ENCODE results near the gene PPP1R13B.
A peak's percentile ranks its signal among the peaks of the same experiment; 100 is the strongest.

The PPP1R13B gene

DNA sequence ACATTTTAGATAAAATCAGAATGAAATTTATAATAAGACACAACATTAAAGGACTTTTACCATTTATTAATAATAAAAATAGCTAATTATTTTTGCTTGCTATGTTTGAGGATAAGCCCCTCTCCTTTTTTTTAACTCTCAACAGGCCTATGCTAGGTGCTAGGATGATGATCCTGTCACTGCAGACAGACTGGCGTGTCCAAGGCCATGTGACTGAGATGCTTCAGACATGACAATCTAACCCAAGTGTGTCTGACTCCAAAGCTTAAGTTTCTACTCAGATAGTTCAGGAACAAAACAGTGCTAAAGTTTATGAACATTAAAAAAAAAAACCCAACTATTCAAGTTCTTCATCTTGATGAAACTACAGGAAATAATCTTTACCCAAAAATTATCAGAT, 29.8 kb downstream of the PPP1R13B start:
- no peak for DNase-seq (ENCODE audit: extremely low read depth, low read depth)
- TF ChIP-seq CTCF (IDR thresholded peaks at IDR 0.05; ENCODE audit: low read depth, low read length): no peak

- no peak for TF ChIP-seq CTCF (IDR thresholded peaks at IDR 0.05; ENCODE audit: low read depth, low read length)
- no peak for DNase-seq (ENCODE audit: extremely low read depth, low read depth)
Measured at GRCh38 chr14:103816991-103817390, 30.4 kb downstream of the PPP1R13B start.

DNA sequence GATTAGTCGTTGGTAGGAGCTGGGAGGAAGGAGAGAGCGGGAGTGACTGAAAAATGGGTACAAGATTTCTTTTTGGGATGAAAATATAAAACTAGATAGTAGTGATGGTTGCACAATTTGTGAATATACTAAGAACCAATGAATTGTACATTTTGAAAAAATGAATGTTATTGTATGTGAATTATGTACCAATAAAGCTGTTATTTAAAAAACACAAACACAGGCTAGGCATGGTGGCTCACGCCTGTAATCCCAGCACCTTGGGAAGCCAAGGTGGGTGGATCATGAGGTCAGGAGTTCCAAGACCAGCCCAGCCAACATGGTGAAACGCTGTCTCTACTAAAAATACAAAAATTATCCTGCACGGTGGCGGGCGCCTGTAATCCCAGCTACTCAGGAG, 32.1 kb downstream of the PPP1R13B start:
- TF ChIP-seq CTCF (IDR thresholded peaks at IDR 0.05; ENCODE audit: low read depth, low read length): no peak
- no peak for DNase-seq (ENCODE audit: extremely low read depth, low read depth)

GRCh38 chr14:103811189-103811588, 36.2 kb downstream of the PPP1R13B start:
- TF ChIP-seq CTCF (IDR thresholded peaks at IDR 0.05; ENCODE audit: low read depth, low read length): no peak
- DNase-seq (ENCODE audit: extremely low read depth, low read depth): no peak

DNA sequence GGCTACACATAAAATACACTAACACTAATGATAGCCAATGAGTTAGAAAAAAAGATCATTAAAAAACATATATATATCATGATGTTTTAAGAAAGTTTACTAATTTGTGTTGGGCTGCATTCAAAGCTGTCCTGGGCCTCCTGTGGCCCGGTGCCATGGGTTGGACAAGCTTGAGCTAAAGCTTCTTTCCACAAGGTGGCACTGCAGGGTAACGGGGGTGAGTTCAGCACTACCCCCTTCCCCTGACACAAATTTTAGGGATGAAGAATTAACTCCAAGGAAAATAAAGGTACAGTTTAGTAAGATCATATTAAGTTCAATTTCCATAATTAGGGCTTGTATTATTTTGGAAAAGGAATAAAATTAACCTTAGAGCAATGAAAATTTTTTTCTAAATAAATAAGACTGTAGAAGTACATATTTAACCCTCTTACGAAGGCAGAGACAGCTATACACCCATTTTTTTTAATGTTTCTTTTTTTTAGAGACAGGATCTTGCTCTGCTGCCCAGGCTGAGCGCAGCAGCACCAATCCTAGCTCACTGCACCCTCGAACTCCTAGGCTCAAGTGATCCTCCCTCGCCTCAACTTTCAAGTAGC, 38.9 kb downstream of the PPP1R13B start:
- TF ChIP-seq CTCF (IDR thresholded peaks at IDR 0.05; ENCODE audit: low read depth, low read length): peak; percentile 83
- DNase-seq (ENCODE audit: extremely low read depth, low read depth): peak; percentile 29

- no peak for DNase-seq (ENCODE audit: extremely low read depth, low read depth)
- TF ChIP-seq CTCF (IDR thresholded peaks at IDR 0.05; ENCODE audit: low read depth, low read length): no peak
Measured at GRCh38 chr14:103806805-103807204, 40.6 kb downstream of the PPP1R13B start.

GRCh38 chr14:103805708-103806107, 41.7 kb downstream of the PPP1R13B start:
- no peak for DNase-seq (ENCODE audit: extremely low read depth, low read depth)

More at GRCh38 chr14:103805708-103806107, 41.7 kb downstream of the PPP1R13B start:
- TF ChIP-seq CTCF (IDR thresholded peaks at IDR 0.05; ENCODE audit: low read depth, low read length): no peak
